ENCODE measurements around the gene PINK1.
"Not testable (repeated sequence)": the region's sequence is repeated elsewhere in the genome, so short reads cannot be mapped to it uniquely, and the experiment has no call there.

PINK1 gene

GRCh38 chr1:20602851-20603450 lies 30.3 kb upstream of the PINK1 start:
- Mint-ChIP-seq H3K27me3 (peaks cover 24 to 36% of the 10 kb centered on the region in 2 donors), H3K36me3 (no peaks in the 10 kb centered on the region), H3K4me1 (no peaks in the 10 kb centered on the region), H3K27ac (no peak overlapping the region), H3K4me3 (no peak overlapping the region), H3K9me3 (peaks cover 0 to 3% of the 10 kb centered on the region in 2 donors)
- ATAC-seq (replicated peaks) (no peak), DNase-seq (no peak)

- Mint-ChIP-seq H3K9me3 (peaks cover 0 to 3% of the 10 kb centered on the region in 2 donors), H3K4me1 (no peaks in the 10 kb centered on the region), H3K27ac (no peak overlapping the region), H3K36me3 (no peaks in the 10 kb centered on the region), H3K4me3 (no peak overlapping the region), H3K27me3 (peaks cover 24 to 33% of the 10 kb centered on the region in 2 donors)
- ATAC-seq (replicated peaks) (no peak), DNase-seq (no peak)
Measured at GRCh38 chr1:20603504-20604464, 29.5 kb upstream of the PINK1 start.

- Mint-ChIP-seq H3K27ac (no peak overlapping the region), H3K9me3 (peaks cover 0 to 3% of the 10 kb centered on the region in 2 donors), H3K27me3 (peaks cover 21 to 29% of the 10 kb centered on the region in 2 donors), H3K36me3 (no peaks in the 10 kb centered on the region), H3K4me3 (no peak overlapping the region), H3K4me1 (no peaks in the 10 kb centered on the region)
- DNase-seq (no peak), ATAC-seq (replicated peaks) (no peak)
Measured at GRCh38 chr1:20604678-20605077, 28.6 kb upstream of the PINK1 start.

- not testable (repeated sequence) for H3K4me1 Mint-ChIP-seq; H3K4me3 Mint-ChIP-seq; H3K9me3 Mint-ChIP-seq; ATAC-seq (replicated peaks); H3K36me3 Mint-ChIP-seq; H3K27ac Mint-ChIP-seq; DNase-seq
- H3K27me3 Mint-ChIP-seq: peaks cover 18 to 23% of the 10 kb centered on the region in 2 donors
Measured at GRCh38 chr1:20606801-20607570, 26.3 kb upstream of the PINK1 start.

GRCh38 chr1:20609541-20609940 lies 23.7 kb upstream of the PINK1 start:
- no peak overlapping the region for H3K4me3 Mint-ChIP-seq
- DNase-seq (no peak), ATAC-seq (replicated peaks) (no peak)
- no peaks in the 10 kb centered on the region for H3K9me3 Mint-ChIP-seq
- H3K36me3 Mint-ChIP-seq: no peaks in the 10 kb centered on the region
- H3K4me1 Mint-ChIP-seq: no peaks in the 10 kb centered on the region
- peaks cover 13 to 22% of the 10 kb centered on the region in 2 donors for H3K27me3 Mint-ChIP-seq
- H3K27ac Mint-ChIP-seq: no peak overlapping the region

GRCh38 chr1:20610970-20611369 lies 22.3 kb upstream of the PINK1 start:
- Mint-ChIP-seq H3K27me3 (peaks cover 8 to 14% of the 10 kb centered on the region in 2 donors), H3K27ac (no peak overlapping the region)

GRCh38 chr1:20611652-20612051 lies 21.6 kb upstream of the PINK1 start:
- Mint-ChIP-seq H3K36me3 (no peaks in the 10 kb centered on the region), H3K9me3 (no peaks in the 10 kb centered on the region), H3K4me3 (no peak overlapping the region), H3K27ac (no peak overlapping the region), H3K4me1 (no peaks in the 10 kb centered on the region), H3K27me3 (peaks cover 10 to 13% of the 10 kb centered on the region in 2 donors)
- ATAC-seq (replicated peaks) (no peak), DNase-seq (no peak)

More at GRCh38 chr1:20610970-20611369, 22.3 kb upstream of the PINK1 start:
- no peak overlapping the region for H3K4me3 Mint-ChIP-seq
- no peaks in the 10 kb centered on the region for H3K36me3 Mint-ChIP-seq
- DNase-seq (no peak), ATAC-seq (replicated peaks) (no peak)
- no peaks in the 10 kb centered on the region for H3K4me1 Mint-ChIP-seq
- no peaks in the 10 kb centered on the region for H3K9me3 Mint-ChIP-seq

- no peaks in the 10 kb centered on the region for H3K36me3 Mint-ChIP-seq
- DNase-seq (no peak), ATAC-seq (replicated peaks) (no peak)
- H3K9me3 Mint-ChIP-seq: no peaks in the 10 kb centered on the region
- H3K27ac Mint-ChIP-seq: no peak overlapping the region
- H3K4me1 Mint-ChIP-seq: no peaks in the 10 kb centered on the region
- no peak overlapping the region for H3K4me3 Mint-ChIP-seq
- peaks cover 6 to 11% of the 10 kb centered on the region in 2 donors for H3K27me3 Mint-ChIP-seq
Measured at GRCh38 chr1:20612221-20612746, 21.0 kb upstream of the PINK1 start.

- no peaks in the 10 kb centered on the region for H3K4me1 Mint-ChIP-seq
- DNase-seq (no peak), ATAC-seq (replicated peaks) (no peak)
- no peak overlapping the region for H3K27ac Mint-ChIP-seq
- no peaks in the 10 kb centered on the region for H3K9me3 Mint-ChIP-seq
- H3K36me3 Mint-ChIP-seq: no peaks in the 10 kb centered on the region
- no peak overlapping the region for H3K4me3 Mint-ChIP-seq
- peaks cover 9 to 14% of the 10 kb centered on the region in 2 donors for H3K27me3 Mint-ChIP-seq
Measured at GRCh38 chr1:20614131-20614579, 19.1 kb upstream of the PINK1 start.

- H3K9me3 Mint-ChIP-seq: no peaks in the 10 kb centered on the region
- no peak overlapping the region for H3K4me3 Mint-ChIP-seq
- H3K27me3 Mint-ChIP-seq: peaks cover 9 to 14% of the 10 kb centered on the region in 2 donors
- H3K36me3 Mint-ChIP-seq: no peaks in the 10 kb centered on the region
- no peak for DNase-seq
- no peak overlapping the region for H3K27ac Mint-ChIP-seq
- no peak for ATAC-seq (replicated peaks)
- H3K4me1 Mint-ChIP-seq: no peaks in the 10 kb centered on the region
Measured at GRCh38 chr1:20615946-20616846, 17.1 kb upstream of the PINK1 start.

- Mint-ChIP-seq H3K9me3 (no peaks in the 10 kb centered on the region), H3K36me3 (no peaks in the 10 kb centered on the region), H3K27ac (no peak overlapping the region), H3K4me3 (no peak overlapping the region), H3K4me1 (no peaks in the 10 kb centered on the region), H3K27me3 (peaks cover 9 to 11% of the 10 kb centered on the region in 2 donors)
- DNase-seq: no peak
- no peak for ATAC-seq (replicated peaks)
Measured at GRCh38 chr1:20616847-20617487, 16.3 kb upstream of the PINK1 start.

- H3K9me3 Mint-ChIP-seq: no peaks in the 10 kb centered on the region
- H3K27me3 Mint-ChIP-seq: peaks cover 9% of the 10 kb centered on the region in 2 donors
- H3K4me1 Mint-ChIP-seq: no peaks in the 10 kb centered on the region
- DNase-seq: no peak
- no peak overlapping the region for H3K27ac Mint-ChIP-seq
- H3K4me3 Mint-ChIP-seq: no peak overlapping the region
- no peaks in the 10 kb centered on the region for H3K36me3 Mint-ChIP-seq
- no peak for ATAC-seq (replicated peaks)
Measured at GRCh38 chr1:20618550-20618949, 14.7 kb upstream of the PINK1 start.

- H3K4me1 Mint-ChIP-seq: no peaks in the 10 kb centered on the region
- H3K4me3 Mint-ChIP-seq: no peak overlapping the region
- H3K27me3 Mint-ChIP-seq: peaks cover 17 to 18% of the 10 kb centered on the region in 2 donors
- no peaks in the 10 kb centered on the region for H3K9me3 Mint-ChIP-seq
- no peaks in the 10 kb centered on the region for H3K36me3 Mint-ChIP-seq
- DNase-seq: no peak
- no peak for ATAC-seq (replicated peaks)
- no peak overlapping the region for H3K27ac Mint-ChIP-seq
Measured at GRCh38 chr1:20619999-20620398, 13.3 kb upstream of the PINK1 start.

All from stimulated activated naive B cell treated with anti-CD40 and anti-IgM and Interleukin-4, amounts not matched to agents 10 μg/mL and 1 μg/mL and 100 μg/mL, for 72 hours (primary cell).